A673 (cell line): Measurements from ENCODE around the gene THRB. TPM values are rescaled to one million over a fixed set of nuclear protein-coding genes. Genes with fewer than 3 reads are reported as not detected.

Source experiments
- BruUV-seq: library from RNA; stranded (reverse); fragments of 400-500 nt; replicated peaks from 2 replicates; lab custom pipeline; 2021; lab: Mats Ljungman, UMichigan
- CTCF ChIA-PET: fragments of 300-600 bp; sonication (Branson Sonifier 250); formaldehyde crosslinking; loops from one replicate; lab custom pipeline; 2022; ENCODE audit warnings: antibody characterized with exemption; lab: Charles Lee
- POLR2A ChIA-PET: fragments of 300-600 bp; sonication (Branson Sonifier 250); formaldehyde crosslinking; loops from one replicate; lab custom pipeline; 2022; ENCODE audit warnings: antibody characterized with exemption; ENCODE audit not compliant: low non-redundant PET; lab: Charles Lee
- DNase-seq: peaks from one replicate; pipeline ENCODE4 v3.0.0-alpha.2; 2015; ENCODE audit warnings: low spot score
- H3K27ac ChIP-seq: fragments of 200-600 bp; sonication (generic); 2 replicates; pipeline ENCODE4 v1.5.1; 2016; ENCODE audit warnings: mixed run types, low read depth, mild to moderate bottlenecking, mixed read lengths, antibody characterized with exemption, low read length; ENCODE audit not compliant: poor library complexity, severe bottlenecking
- H3K27me3 ChIP-seq: fragments of 200-600 bp; sonication (generic); replicated peaks from 2 replicates; pipeline ENCODE4 v1.6.1; 2017; ENCODE audit warnings: mixed run types, low read depth, mild to moderate bottlenecking, mixed read lengths, antibody characterized with exemption, low read length; ENCODE audit not compliant: insufficient read depth, poor library complexity
- H3K36me3 ChIP-seq: fragments of 200-600 bp; sonication (generic); 2 replicates; pipeline ENCODE4 v1.6.1; 2016; ENCODE audit warnings: mixed run types, mild to moderate bottlenecking, mixed read lengths, antibody characterized with exemption, low read length; ENCODE audit not compliant: insufficient read depth, poor library complexity, severe bottlenecking
- H3K4me1 ChIP-seq: fragments of 200-600 bp; sonication (generic); 2 replicates; pipeline ENCODE4 v1.6.1; 2017; ENCODE audit warnings: mixed run types, mild to moderate bottlenecking, mixed read lengths, antibody characterized with exemption, low read length; ENCODE audit not compliant: insufficient read depth, poor library complexity, severe bottlenecking
- H3K4me3 ChIP-seq: fragments of 200-600 bp; sonication (generic); 2 replicates; pipeline ENCODE4 v1.5.1; 2016; ENCODE audit warnings: low read depth, mixed run types, mild to moderate bottlenecking, mixed read lengths, low read length; ENCODE audit not compliant: poor library complexity, severe bottlenecking
- H3K9me3 ChIP-seq: fragments of 200-600 bp; sonication (generic); 2 replicates; pipeline ENCODE4 v1.6.1; 2016; ENCODE audit warnings: mixed run types, low read depth, mild to moderate bottlenecking, mixed read lengths, antibody characterized with exemption, low read length; ENCODE audit not compliant: poor library complexity, severe bottlenecking
- CTCF ChIP-seq: fragments of 300-800, 200-600 bp; sonication (generic); conservative IDR thresholded peaks from 2 replicates; pipeline ENCODE4 v1.5.1; 2017; ENCODE audit warnings: low read depth, mild to moderate bottlenecking, antibody characterized with exemption, low read length, moderate library complexity, mixed read lengths
- EZH2 ChIP-seq: fragments of 200-600 bp; sonication (generic); IDR thresholded peaks from 2 replicates; pipeline ENCODE4 v1.6.1; 2017; ENCODE audit warnings: borderline replicate concordance, low read depth, mild to moderate bottlenecking, mixed read lengths, antibody characterized with exemption, low read length; ENCODE audit not compliant: poor library complexity, severe bottlenecking
- intact Hi-C: fragments of 100-400 bp; cut with micrococcal nuclease; formaldehyde crosslinking; loops from one replicate; pipeline ENCODE4 v1.10.0; 2022; ENCODE audit not compliant: unreplicated experiment
- total RNA-seq: library from RNA; stranded (reverse); gene quantifications from 2 replicates; pipeline ENCODE4 v1.2.3, GENCODE V29; 2021

Gene THRB
- total RNA-seq, 1 experiment from 2014 or later = 0.11 TPM

- no TSS peak for BruUV-seq
- H3K4me1 ChIP-seq = no peaks in the 10 kb centered on the region
These were observed 268.3 kb downstream of the THRB start for GRCh38 chr3:24226397-24226796.

GRCh38 chr3:24225385-24225950, 269.2 kb downstream of the THRB start:
- CTCF ChIA-PET = no interaction called here
- DNase-seq = no peak
- no peaks in the 10 kb centered on the region for H3K27me3 ChIP-seq
- no peaks in the 10 kb centered on the region for H3K9me3 ChIP-seq
- no peaks in the 10 kb centered on the region for H3K36me3 ChIP-seq
- TF ChIP-seq EZH2 (no peak), CTCF (no peak)
- BruUV-seq = no TSS peak
- intact Hi-C loops = no loop called here
- H3K27ac ChIP-seq = no peak overlapping the region
- no peaks in the 10 kb centered on the region for H3K4me1 ChIP-seq
- no peak overlapping the region for H3K4me3 ChIP-seq
- POLR2A ChIA-PET = no interaction called here

More at GRCh38 chr3:24226397-24226796, 268.3 kb downstream of the THRB start:
- H3K4me3 ChIP-seq = no peak overlapping the region
- TF ChIP-seq CTCF = no peak
- no peak for TF ChIP-seq EZH2
- H3K27ac ChIP-seq = no peak overlapping the region
- intact Hi-C loops = no loop called here
- no peak for DNase-seq
- CTCF ChIA-PET = no interaction called here
- POLR2A ChIA-PET = no interaction called here
- H3K27me3 ChIP-seq = no peaks in the 10 kb centered on the region
- H3K9me3 ChIP-seq = no peaks in the 10 kb centered on the region
- no peaks in the 10 kb centered on the region for H3K36me3 ChIP-seq

DNA sequence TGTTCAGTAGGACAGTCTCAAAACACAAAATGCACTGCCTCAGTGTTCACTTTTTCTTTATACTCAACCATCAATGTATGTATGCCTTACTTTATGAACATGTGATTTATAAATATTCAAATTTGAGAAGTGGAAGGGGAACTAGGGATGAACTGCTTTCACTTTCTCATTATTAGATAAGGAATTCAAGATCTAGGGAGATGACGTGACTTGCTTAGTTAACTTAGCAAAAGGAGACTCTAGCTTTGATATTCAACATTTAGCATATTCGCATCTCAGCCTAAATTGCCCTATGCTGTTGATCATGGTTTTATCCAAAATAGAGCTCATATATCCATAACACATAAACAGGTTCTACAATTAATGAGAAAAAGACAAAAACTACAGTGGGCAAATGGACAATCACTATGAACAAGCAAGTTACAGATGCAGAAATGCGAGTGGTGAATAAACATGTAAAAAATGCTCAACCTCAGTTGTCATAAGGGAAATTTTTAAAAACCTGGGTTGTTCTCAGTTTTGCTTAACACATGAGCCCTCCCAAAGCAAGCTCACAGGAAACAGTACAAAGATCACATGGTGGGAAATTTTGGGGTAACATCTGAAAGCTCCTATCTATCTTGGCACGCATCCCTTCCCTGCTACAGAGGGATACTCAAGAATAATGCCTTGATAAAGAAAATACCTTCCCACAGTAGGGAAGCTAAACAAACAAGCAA, 269.8 kb downstream of the THRB start:
- H3K27me3 ChIP-seq = no peaks in the 10 kb centered on the region
- H3K36me3 ChIP-seq = no peaks in the 10 kb centered on the region
- H3K4me3 ChIP-seq = no peak overlapping the region
- POLR2A ChIA-PET = no interaction called here
- BruUV-seq = no TSS peak
- TF ChIP-seq CTCF (no peak), EZH2 (no peak)
- no peaks in the 10 kb centered on the region for H3K4me1 ChIP-seq
- no peaks in the 10 kb centered on the region for H3K9me3 ChIP-seq
- no peak overlapping the region for H3K27ac ChIP-seq
- no peak for DNase-seq
- CTCF ChIA-PET = no interaction called here
- intact Hi-C loops = no loop called here
